IPS-18a (cell line): ENCODE measurements around the gene ATAD3A.

Source experiments
- H3K27ac ChIP-seq: one replicate; pipeline ENCODE4 v1.5.1; 2013; ENCODE audit warnings: low read length
- H3K27me3 ChIP-seq: one replicate; pipeline ENCODE4 v1.6.1; 2013; ENCODE audit warnings: mild to moderate bottlenecking, low read length; ENCODE audit not compliant: control insufficient read depth, insufficient read depth
- H3K36me3 ChIP-seq: one replicate; pipeline ENCODE4 v1.6.1; 2013; ENCODE audit warnings: low read depth, low read length; ENCODE audit not compliant: control insufficient read depth
- H3K4me1 ChIP-seq: one replicate; pipeline ENCODE4 v1.6.1; 2013; ENCODE audit warnings: low read depth, low read length; ENCODE audit not compliant: control insufficient read depth
- H3K4me3 ChIP-seq: one replicate; pipeline ENCODE4 v1.5.1; 2013; ENCODE audit warnings: low read length
- H3K9ac ChIP-seq: one replicate; pipeline ENCODE4 v1.6.1; 2013; ENCODE audit warnings: mild to moderate bottlenecking, low read length, moderate library complexity
- H3K9me3 ChIP-seq: one replicate; pipeline ENCODE4 v1.6.1; 2013; ENCODE audit warnings: low read depth, low read length; ENCODE audit not compliant: control insufficient read depth

Gene ATAD3A

GRCh38 chr1:1544544-1544943 lies 32.6 kb downstream of the ATAD3A start:
- H3K36me3 ChIP-seq: peaks cover 10% of the 10 kb centered on the region
- no peak overlapping the region for H3K4me3 ChIP-seq
- H3K27ac ChIP-seq: no peak overlapping the region
- H3K4me1 ChIP-seq: no peaks in the 10 kb centered on the region
- H3K9ac ChIP-seq: no peak overlapping the region
- H3K27me3 ChIP-seq: no peaks in the 10 kb centered on the region
- no peaks in the 10 kb centered on the region for H3K9me3 ChIP-seq

- Histone ChIP-seq H3K27me3 (no peaks in the 10 kb centered on the region), H3K4me3 (no peak overlapping the region), H3K36me3 (peaks cover 10% of the 10 kb centered on the region), H3K27ac (no peak overlapping the region), H3K4me1 (no peaks in the 10 kb centered on the region), H3K9ac (no peak overlapping the region), H3K9me3 (no peaks in the 10 kb centered on the region)
These were observed 34.2 kb downstream of the ATAD3A start for GRCh38 chr1:1545946-1546737.

- H3K9ac ChIP-seq: no peak overlapping the region
- no peak overlapping the region for H3K27ac ChIP-seq
- no peaks in the 10 kb centered on the region for H3K4me1 ChIP-seq
These were observed 35.0 kb downstream of the ATAD3A start for GRCh38 chr1:1547011-1547410.

GRCh38 chr1:1547476-1547875 lies 35.5 kb downstream of the ATAD3A start:
- H3K4me3 ChIP-seq: no peak overlapping the region
- H3K9me3 ChIP-seq: no peaks in the 10 kb centered on the region
- H3K4me1 ChIP-seq: no peaks in the 10 kb centered on the region
- H3K36me3 ChIP-seq: peaks cover 4% of the 10 kb centered on the region
- H3K27me3 ChIP-seq: no peaks in the 10 kb centered on the region
- H3K9ac ChIP-seq: no peak overlapping the region
- H3K27ac ChIP-seq: no peak overlapping the region

More at GRCh38 chr1:1547011-1547410, 35.0 kb downstream of the ATAD3A start:
- Histone ChIP-seq H3K36me3 (peaks cover 4% of the 10 kb centered on the region), H3K4me3 (no peak overlapping the region), H3K9me3 (no peaks in the 10 kb centered on the region), H3K27me3 (no peaks in the 10 kb centered on the region)

- no peak overlapping the region for H3K9ac ChIP-seq
- H3K4me3 ChIP-seq: no peak overlapping the region
- H3K36me3 ChIP-seq: no peaks in the 10 kb centered on the region
- no peak overlapping the region for H3K27ac ChIP-seq
- H3K4me1 ChIP-seq: no peaks in the 10 kb centered on the region
- H3K9me3 ChIP-seq: no peaks in the 10 kb centered on the region
- no peaks in the 10 kb centered on the region for H3K27me3 ChIP-seq
These were observed 36.6 kb downstream of the ATAD3A start for GRCh38 chr1:1548591-1548990.

GRCh38 chr1:1550087-1550486 lies 38.1 kb downstream of the ATAD3A start:
- Histone ChIP-seq H3K9me3 (no peaks in the 10 kb centered on the region), H3K36me3 (no peaks in the 10 kb centered on the region), H3K4me3 (no peak overlapping the region), H3K9ac (no peak overlapping the region), H3K27me3 (no peaks in the 10 kb centered on the region), H3K27ac (no peak overlapping the region), H3K4me1 (no peaks in the 10 kb centered on the region)

GRCh38 chr1:1550591-1551432 lies 38.9 kb downstream of the ATAD3A start:
- Histone ChIP-seq H3K9ac (no peak overlapping the region), H3K27ac (no peak overlapping the region), H3K4me3 (no peak overlapping the region), H3K36me3 (no peaks in the 10 kb centered on the region), H3K4me1 (no peaks in the 10 kb centered on the region), H3K9me3 (no peaks in the 10 kb centered on the region), H3K27me3 (no peaks in the 10 kb centered on the region)

- Histone ChIP-seq H3K27me3 (no peaks in the 10 kb centered on the region), H3K36me3 (no peaks in the 10 kb centered on the region), H3K27ac (peak overlapping the region; percentile 24), H3K9ac (no peak overlapping the region), H3K9me3 (no peaks in the 10 kb centered on the region), H3K4me1 (no peaks in the 10 kb centered on the region), H3K4me3 (no peak overlapping the region)
These were observed 39.7 kb downstream of the ATAD3A start for GRCh38 chr1:1551524-1552262.

- Histone ChIP-seq H3K9me3 (no peaks in the 10 kb centered on the region), H3K36me3 (no peaks in the 10 kb centered on the region), H3K4me1 (no peaks in the 10 kb centered on the region), H3K27ac (no peak overlapping the region), H3K27me3 (no peaks in the 10 kb centered on the region), H3K9ac (no peak overlapping the region), H3K4me3 (no peak overlapping the region)
These were observed 40.3 kb downstream of the ATAD3A start for GRCh38 chr1:1552263-1552639.

- H3K36me3 ChIP-seq: no peaks in the 10 kb centered on the region
- H3K4me1 ChIP-seq: no peaks in the 10 kb centered on the region
- H3K27me3 ChIP-seq: no peaks in the 10 kb centered on the region
- no peak overlapping the region for H3K27ac ChIP-seq
- H3K9me3 ChIP-seq: no peaks in the 10 kb centered on the region
- no peak overlapping the region for H3K9ac ChIP-seq
- no peak overlapping the region for H3K4me3 ChIP-seq
These were observed 42.0 kb downstream of the ATAD3A start for GRCh38 chr1:1553821-1554494.

GRCh38 chr1:1554550-1554925 lies 42.6 kb downstream of the ATAD3A start:
- Histone ChIP-seq H3K4me1 (no peaks in the 10 kb centered on the region), H3K27me3 (no peaks in the 10 kb centered on the region), H3K9ac (no peak overlapping the region), H3K9me3 (no peaks in the 10 kb centered on the region), H3K4me3 (no peak overlapping the region), H3K36me3 (no peaks in the 10 kb centered on the region), H3K27ac (no peak overlapping the region)
